ENCODE measurements around the gene PUSL1. TPM values are rescaled to one million over a fixed set of nuclear protein-coding genes. Genes with fewer than 3 reads are reported as not detected.
A peak's percentile ranks its signal among the peaks of the same experiment; 100 is the strongest.

The PUSL1 gene
- total RNA-seq, 4 donors from 2014 or later, result 20.0 to 52.5 (median 33.2) TPM

DNA sequence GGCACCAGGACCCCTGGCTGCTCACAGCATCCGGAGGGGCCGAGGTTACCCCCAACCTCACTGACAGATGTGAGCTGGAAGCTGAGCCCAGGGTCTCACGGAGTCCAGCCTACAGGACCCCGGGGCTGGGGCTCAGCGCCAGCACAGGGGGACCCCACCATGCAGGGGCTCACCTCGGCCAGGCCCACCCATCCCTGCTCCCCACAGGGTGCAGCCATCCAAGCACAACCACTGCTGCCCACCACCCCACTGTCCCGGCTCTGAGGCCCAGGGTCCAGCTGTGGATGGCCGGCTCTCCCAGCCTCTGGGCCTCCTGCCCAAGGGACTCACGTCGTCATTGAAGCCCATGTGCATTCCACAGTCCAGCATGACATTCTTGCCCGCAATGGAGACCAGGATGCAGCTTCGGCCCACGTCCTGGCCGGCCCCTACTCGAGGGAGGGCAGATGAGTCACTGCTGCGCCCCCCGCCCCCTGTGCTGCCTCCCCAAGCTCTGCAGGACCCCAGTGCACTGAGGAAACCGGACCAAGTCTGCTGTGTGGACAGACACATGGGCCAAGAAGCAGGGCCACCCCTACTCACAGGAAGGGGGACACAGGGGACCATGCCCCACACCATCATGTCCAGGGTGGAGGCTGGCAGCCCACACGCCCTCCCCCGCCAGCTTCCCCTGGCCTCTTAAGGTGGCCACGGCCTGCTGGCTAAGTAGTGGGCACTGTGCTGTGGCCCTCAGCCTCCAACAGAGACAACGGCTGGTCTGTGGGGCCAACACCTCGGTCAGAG is 12.5 kb downstream of the PUSL1 start:
- H3K27ac ChIP-seq, result peak overlapping the region in 1 of 4 donors; percentile 22

DNA sequence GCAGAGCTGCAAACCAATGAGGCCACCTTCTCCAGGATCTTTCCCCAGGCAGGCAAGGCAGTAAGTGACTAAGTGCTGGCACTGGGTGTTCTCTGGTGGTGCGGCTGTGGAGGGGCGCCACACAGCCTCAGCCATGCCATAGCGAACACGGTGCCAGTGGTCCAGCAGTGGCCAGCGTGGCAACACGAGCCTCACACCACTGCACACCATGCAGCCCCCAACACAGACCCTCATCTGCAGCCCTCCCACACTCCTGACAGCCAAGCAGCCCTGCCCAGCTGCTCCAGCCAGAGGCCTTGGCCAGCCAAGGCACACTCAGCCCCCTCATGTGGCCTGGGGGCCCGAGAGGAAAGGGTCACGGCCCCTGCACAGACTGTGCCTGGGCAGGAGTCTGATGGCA is 13.1 kb downstream of the PUSL1 start:
- no peaks in the 10 kb centered on the region for H3K9me3 ChIP-seq
- H3K4me3 ChIP-seq, result no peak overlapping the region
- WGBS, 2 donors, result 80% methylated on average over 1 of the region's 8 CpGs; no CpG with 5 or more reads in 1 of the 2 donors
- no peak for TF ChIP-seq CTCF (IDR thresholded peaks at IDR 0.05)
- TF ChIP-seq POLR2A (IDR thresholded peaks at IDR 0.05), result no peak
- intact Hi-C loops (cut with DNase I), result no loop called here
- H3K27me3 ChIP-seq, result no peaks in the 10 kb centered on the region
- H3K27ac ChIP-seq, result peak overlapping the region in 1 of 4 donors; percentile 22
- DNase-seq, result no peak
- H3K36me3 ChIP-seq, result peaks cover 5 to 58% (median 10%) of the 10 kb centered on the region in 3 donors
- H3K4me1 ChIP-seq, result peaks cover 30 to 91% (median 59%) of the 10 kb centered on the region in 3 donors

More for the DNA sequence above, 12.5 kb downstream of the PUSL1 start:
- TF ChIP-seq CTCF (IDR thresholded peaks at IDR 0.05) (no peak), POLR2A (IDR thresholded peaks at IDR 0.05) (no peak)
- WGBS, 2 donors, result 40 to 87% methylated on average over 1 to 4 of the region's 23 CpGs
- DNase-seq, result no peak
- no peaks in the 10 kb centered on the region for H3K27me3 ChIP-seq
- peaks cover 27 to 88% (median 53%) of the 10 kb centered on the region in 3 donors for H3K4me1 ChIP-seq
- H3K9me3 ChIP-seq, result no peaks in the 10 kb centered on the region
- no peak overlapping the region for H3K4me3 ChIP-seq
- H3K36me3 ChIP-seq, result peaks cover 5 to 60% (median 10%) of the 10 kb centered on the region in 3 donors
- intact Hi-C loops (cut with DNase I), result no loop called here

DNA sequence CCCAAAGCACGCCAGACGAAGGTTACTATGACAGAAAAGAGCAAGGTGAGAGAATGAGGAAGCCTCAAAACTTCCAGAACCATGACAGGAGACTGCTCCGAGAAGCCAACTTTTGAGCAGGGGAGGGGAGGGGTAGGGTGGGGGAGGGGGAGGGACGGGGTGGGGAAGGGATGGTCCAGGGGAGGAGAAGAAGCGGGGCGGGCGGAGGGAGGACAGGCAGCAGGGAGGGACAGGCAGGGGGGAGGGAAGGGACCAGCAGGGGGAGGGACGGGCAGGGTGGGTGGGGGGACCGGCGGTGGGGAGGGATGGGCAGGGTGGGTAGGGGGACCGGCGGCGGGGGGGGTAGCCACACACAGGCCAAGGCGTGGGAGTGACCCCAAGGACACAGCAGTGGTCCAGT is 14.0 kb downstream of the PUSL1 start:
- WGBS, 2 donors, result 64 to 75% methylated on average over 3 to 10 of the region's 14 CpGs
- no peaks in the 10 kb centered on the region for H3K27me3 ChIP-seq
- intact Hi-C loops (cut with DNase I), result no loop called here
- H3K27ac ChIP-seq, result no peak overlapping the region
- no peaks in the 10 kb centered on the region for H3K9me3 ChIP-seq
- TF ChIP-seq POLR2A (IDR thresholded peaks at IDR 0.05) (no peak), CTCF (IDR thresholded peaks at IDR 0.05) (no peak)
- H3K4me1 ChIP-seq, result peaks cover 30 to 91% (median 61%) of the 10 kb centered on the region in 3 donors
- peaks cover 9 to 58% (median 13%) of the 10 kb centered on the region in 3 donors for H3K36me3 ChIP-seq
- no peak for DNase-seq
- no peak overlapping the region for H3K4me3 ChIP-seq

GRCh38 chr1:1322952-1323351 is 14.6 kb downstream of the PUSL1 start:
- Histone ChIP-seq H3K27me3 (no peaks in the 10 kb centered on the region), H3K4me3 (peak overlapping the region in 1 of 4 donors; percentile 100), H3K27ac (no peak overlapping the region), H3K36me3 (peaks cover 14 to 62% (median 18%) of the 10 kb centered on the region in 3 donors), H3K9me3 (no peaks in the 10 kb centered on the region), H3K4me1 (peaks cover 25 to 86% (median 56%) of the 10 kb centered on the region in 3 donors)
- intact Hi-C loops (cut with DNase I), result no loop called here
- no peak for DNase-seq
- TF ChIP-seq CTCF (IDR thresholded peaks at IDR 0.05), result no peak
- no peak for TF ChIP-seq POLR2A (IDR thresholded peaks at IDR 0.05)
- 79 to 83% methylated on average over 3 to 9 of the region's 10 CpGs for whole genome bisulfite sequencing, 2 donors

- Histone ChIP-seq H3K36me3 (peaks cover 14 to 68% (median 22%) of the 10 kb centered on the region in 3 donors), H3K4me1 (peaks cover 16 to 74% (median 44%) of the 10 kb centered on the region in 3 donors)
- intact Hi-C loops (cut with DNase I), result no loop called here
Measured at GRCh38 chr1:1324084-1324523, 15.7 kb downstream of the PUSL1 start.

More at GRCh38 chr1:1324084-1324523, 15.7 kb downstream of the PUSL1 start:
- no peak for DNase-seq
- Histone ChIP-seq H3K9me3 (no peaks in the 10 kb centered on the region), H3K27ac (peak overlapping the region; percentile 95 to 98 (median 96)), H3K4me3 (peak overlapping the region; percentile 81 to 100 (median 92)), H3K27me3 (no peaks in the 10 kb centered on the region)
- no peak for TF ChIP-seq POLR2A (IDR thresholded peaks at IDR 0.05)
- no peak for TF ChIP-seq CTCF (IDR thresholded peaks at IDR 0.05)
- no CpG with 5 or more reads among the region's 41 CpGs for WGBS, 2 donors
